GM21825 (cell line): ENCODE data around the gene SKP1.
A peak's percentile ranks its signal among the peaks of the same experiment; 100 is the strongest.

ENCODE experiments used
- ATAC-seq: cut with Tn5 transposase; IDR thresholded peaks from one replicate; pipeline ENCODE4 v1.9.1; 2021; ENCODE audit warnings: mild to moderate bottlenecking, moderate library complexity; ENCODE audit not compliant: unreplicated experiment

SKP1 gene

DNA sequence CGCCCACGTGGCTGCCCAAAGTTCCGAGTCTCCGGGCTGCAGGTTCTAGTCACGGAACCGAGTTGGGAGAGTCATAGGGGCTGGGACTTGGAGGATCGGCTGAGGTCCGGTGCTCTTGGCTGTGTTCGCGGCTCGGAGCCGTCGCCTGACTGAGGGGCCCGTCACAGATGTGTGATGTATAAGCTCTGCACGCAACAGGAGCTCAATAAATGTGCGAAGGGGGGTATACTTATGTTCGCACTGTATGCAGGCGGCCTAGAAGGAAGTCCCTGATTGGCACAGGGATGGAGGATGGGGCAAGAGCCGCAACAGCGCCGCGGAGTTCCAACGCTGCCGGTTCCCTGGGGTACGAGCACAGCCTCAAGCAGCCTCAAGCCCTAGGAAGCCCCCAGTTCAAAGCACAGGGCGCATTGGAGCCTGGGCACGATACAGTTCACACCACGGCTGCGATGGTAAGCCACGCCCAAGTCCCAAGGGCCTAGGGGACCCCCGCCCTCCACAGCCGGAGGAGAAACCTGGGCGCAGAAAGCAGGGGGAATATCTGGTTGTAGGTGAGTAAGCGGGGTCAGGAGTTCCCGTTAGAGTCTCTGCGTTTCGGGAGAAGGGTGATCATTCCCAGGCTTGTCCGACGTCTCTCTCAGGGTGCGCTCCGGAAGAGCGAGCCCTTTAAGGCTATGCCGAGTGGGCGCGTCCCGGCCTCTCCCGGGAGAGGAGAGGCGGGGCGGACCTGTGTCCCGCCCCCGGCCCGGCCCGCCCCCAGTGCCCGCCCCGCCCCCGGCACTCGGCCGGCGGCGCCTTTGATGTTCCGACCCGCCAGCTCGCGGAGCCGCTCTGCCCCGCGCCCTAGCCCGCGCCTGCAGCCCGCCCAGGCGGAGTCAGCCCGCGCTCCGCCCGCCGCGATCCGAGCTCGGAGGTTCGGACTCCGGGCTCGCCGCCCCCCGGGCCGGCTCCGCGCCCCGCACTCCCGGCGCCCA lies 62.6 kb downstream of the SKP1 start, which contains the start of gene TCF7:
Gene TCF7 (plus strand): TSS at position 780 of the 974 bp plus-strand sequence. CDS start 226 bp downstream, outside the sequence.
- peak; percentile 78 for ATAC-seq

DNA sequence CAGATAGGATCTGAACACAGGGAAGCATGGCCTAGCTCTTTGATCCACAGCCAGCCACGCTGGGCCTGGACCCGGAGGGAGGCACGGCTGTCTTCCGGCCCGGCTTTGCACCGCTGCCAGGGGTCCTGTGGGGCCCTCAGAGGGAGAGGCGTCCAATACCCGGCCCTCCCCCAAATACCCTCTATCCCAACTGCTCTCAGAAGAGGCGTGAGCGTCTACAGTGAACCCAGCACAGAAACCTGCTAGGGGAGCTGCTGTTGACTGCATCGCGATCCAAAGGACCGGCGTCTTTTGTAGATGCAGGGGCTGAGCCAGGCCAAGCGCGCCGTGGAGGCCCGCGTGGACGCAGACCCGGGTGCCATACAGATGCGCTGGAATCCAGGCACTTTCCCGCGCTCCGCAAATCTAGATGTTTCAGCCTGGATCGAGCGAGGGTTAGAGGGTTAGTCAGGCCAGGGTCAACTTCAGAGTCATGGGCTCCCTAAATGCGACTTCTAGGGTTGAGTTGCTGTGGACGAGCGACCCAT lies 63.3 kb downstream of the SKP1 start:
- ATAC-seq, result no peak

DNA sequence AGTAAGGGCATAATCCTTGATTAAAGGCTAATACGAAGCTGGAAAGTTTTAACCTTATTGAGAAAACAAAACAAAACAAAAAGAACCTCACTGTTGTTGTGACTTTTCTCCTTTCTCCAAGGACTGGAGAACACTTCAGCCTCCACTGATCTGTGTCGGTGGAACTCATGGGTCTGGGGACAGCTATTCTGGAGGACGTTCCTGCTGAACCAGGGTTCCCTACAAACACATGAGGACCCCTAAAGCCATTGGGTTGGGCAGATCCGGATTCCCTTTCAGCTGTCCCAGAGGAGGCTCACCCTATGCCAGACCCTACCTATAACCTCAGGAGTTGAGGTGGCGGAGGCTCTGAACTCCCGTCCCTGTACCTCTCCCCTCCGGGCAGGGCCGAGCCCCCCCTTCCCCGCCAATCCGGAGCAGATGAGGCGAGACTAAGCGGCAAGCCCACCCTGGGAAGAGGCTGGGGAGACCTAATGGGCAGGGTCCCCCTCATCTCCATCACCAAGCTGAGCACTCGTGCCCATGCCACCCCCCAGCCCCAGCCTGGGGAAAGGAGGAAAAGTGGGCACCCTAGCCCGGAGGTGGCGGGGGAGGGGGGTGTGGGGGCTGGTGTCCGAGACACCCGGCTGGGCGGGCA lies 63.9 kb downstream of the SKP1 start:
- ATAC-seq, result no peak

DNA sequence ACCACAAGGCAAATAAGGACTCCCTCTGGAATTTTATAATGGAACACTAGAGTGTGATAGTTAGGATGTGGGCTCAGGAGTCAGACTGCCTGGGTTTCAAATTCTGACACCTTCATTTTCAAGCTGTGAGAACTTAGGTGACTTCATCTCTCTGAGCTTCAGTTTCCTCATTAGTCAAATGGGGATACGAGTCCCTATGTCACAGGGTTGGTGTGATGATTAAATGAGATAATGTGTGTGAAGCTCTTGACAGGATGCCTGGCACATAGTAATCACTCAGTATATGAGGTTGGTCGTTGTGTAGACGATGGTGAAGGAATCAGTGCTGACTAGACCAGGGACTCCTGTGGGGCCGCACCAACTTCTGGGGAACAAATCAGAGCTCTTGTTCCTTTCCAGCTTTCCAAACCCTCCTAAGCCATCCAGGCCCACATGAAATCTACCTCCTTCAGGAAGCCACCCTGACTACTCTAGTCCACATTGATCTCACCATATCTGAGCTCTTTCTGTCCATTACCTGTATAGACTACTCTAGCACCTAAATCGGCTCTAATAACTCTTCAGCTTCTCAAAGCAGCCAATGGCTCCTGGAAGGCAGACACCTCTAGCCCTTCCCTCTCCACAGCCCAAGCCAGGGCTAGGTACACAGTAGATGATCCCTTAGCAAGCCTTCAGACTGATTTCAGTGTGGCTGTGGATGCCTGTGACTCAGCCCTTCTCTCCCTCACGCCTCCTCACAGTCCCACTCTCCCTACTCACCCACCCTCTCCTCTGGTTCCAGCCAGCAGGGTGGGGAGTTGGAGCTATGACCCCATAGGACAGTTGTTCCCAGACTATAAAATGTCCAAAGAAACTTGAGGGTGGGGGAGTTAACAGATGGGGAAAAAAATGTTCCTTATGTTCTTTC lies 64.8 kb downstream of the SKP1 start:
- ATAC-seq, result no peak

DNA sequence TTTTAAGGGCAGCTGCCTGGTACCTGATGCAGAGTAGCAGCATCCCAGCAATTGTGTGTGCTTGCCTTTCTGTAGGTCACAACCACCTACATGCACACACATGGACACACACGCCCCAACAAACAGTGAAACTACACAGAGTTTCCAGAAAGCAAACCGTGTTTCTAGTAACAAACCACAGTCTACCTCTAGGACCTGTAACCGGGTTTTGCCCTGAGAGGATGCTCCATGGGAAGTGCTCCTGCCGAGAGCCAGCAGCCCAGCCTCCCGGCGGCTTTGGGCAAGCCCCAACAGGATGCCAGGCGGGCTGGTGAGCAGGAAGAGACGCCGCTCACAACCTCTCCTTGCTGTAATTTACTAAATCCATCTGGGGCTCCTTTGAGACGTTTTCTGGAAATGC lies 66.4 kb downstream of the SKP1 start:
- no peak for ATAC-seq

DNA sequence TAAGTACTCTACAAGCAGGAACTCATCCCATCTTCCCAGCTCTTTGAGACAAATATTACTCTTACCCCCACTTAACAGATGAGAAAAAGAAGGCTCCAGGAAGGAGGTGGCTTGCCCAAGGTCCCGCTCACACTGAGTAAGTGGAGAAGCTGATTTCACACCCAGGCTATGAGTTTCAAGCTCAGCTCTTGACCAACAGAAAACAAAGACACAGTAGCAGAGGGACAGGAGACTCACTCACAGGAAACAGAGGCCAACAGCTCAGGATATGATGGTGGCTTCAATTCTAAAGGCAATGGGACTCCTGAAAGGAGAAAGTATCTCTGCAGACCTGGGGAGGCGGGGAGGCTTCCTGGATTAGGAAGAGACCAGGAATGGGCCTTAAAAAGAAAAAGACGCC lies 69.0 kb downstream of the SKP1 start:
- ATAC-seq, result no peak

DNA sequence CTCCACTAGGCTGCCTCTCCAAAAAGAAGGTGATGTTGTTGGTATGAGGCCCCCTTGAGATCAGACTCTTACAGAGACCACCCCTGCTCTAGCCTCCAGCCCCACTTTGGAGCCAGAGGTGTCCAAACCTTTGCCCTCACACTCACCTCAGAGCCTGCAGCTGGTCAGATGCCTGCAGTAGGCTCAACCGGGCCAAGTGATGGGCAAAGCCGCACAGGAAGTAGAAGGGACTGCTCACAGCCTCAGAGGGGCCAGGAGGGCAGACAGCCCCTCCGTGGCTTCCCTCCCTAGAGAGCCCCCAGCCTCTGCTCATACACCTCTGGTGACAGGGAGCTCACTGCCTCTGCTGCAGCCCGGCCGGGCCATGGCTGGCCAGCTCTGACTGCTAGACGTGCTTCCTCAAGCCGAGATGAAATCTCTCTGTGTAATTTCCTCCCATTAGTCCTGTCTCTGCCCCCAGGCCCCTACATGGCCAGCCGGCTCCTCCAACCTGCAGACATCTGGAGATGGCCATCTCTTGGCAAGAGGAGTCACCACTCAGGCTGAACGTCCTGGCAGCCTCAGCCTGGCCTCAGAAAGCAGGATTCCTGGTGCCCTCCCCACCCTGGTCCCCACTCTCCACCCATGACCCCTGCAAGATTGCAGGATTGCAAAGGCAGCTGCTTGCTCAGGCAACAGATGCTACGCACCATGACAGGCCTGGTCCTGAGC lies 69.6 kb downstream of the SKP1 start:
- ATAC-seq, result no peak

DNA sequence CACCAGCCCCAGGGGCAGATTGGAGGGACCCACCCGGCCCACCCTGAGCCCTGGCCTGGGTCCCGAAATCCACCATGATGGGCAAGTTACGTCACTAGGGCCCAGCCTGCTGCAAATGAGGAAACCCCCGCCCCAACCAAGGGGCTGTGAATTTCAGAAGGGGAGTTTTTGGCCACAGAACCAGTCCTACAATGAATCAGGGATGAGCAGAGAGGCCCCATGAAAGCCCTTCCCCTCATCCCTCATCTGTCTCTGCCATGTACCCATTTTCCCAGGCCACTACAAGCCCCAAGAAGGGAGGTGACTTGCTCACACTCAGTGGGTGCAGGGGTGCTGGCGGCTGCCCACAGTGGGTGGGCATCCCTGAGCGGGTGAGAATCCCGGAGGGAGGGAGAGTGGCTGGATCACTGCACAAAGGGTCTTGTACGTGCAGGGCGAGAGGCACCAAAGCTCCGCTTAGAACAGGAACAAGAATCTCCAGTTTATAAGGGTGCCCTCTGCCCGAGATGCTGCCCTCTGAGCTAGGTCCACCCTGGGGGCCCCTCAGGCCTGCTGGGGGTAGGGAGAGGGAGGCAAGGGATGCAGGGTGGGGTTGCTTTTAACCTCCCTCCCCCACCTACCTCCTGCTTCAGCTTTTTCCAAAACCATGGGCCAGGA lies 72.6 kb downstream of the SKP1 start:
- no peak for ATAC-seq

DNA sequence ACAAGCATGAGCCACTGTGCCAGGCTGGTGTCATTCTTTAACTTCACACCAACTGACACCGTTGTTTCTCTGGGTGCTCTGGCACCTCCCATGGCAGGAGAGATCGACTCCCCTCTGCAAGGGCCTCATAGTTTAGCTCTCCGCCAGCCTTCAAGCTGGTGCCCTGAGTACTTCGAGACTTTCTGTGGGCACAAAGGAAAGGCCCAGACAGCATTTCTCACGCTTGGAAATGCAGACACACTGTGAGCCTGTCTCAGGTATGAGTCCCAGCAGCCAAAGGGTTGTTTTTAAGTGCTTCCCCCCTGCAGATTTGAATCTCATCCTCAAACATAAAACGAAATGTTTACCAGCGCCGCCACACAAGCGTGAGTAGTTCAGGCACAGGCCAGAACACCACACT lies 73.4 kb downstream of the SKP1 start:
- no peak for ATAC-seq

DNA sequence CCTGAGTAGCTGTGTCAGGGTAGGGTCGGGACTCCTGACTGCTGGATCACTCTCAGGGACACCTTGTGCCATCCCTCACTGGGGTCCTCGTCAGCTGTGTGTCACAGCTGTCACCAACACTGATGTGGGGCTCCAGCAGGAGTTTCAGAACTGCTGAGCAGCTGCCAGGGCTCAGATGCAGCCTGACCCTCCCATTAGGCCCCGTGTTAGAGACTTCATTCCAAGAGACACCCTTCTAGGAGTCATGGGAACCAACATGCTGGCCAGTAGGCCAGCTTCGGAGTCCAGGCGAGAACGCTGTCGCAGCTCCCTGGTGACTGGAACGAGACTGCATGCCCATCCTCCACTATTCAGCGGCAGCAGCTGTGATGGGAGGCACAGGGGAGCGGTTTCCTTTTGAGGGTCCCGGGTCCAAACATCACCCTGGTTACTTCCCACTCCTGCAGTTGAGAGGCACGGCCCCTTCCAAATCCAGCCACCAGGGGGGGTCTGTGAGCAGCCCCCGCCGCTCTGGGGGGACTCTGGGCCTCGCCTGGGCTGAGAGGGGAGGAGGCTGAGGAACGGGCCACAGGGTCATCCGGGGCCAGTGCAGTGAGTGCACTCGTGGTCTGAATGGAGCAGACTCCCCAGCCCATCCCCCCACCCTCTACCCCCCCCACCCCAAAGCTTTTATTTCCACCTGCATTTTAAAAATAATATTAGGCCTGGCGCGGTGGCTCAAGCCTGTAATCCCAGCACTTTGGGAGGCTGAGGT lies 74.9 kb downstream of the SKP1 start:
- ATAC-seq, result no peak

DNA sequence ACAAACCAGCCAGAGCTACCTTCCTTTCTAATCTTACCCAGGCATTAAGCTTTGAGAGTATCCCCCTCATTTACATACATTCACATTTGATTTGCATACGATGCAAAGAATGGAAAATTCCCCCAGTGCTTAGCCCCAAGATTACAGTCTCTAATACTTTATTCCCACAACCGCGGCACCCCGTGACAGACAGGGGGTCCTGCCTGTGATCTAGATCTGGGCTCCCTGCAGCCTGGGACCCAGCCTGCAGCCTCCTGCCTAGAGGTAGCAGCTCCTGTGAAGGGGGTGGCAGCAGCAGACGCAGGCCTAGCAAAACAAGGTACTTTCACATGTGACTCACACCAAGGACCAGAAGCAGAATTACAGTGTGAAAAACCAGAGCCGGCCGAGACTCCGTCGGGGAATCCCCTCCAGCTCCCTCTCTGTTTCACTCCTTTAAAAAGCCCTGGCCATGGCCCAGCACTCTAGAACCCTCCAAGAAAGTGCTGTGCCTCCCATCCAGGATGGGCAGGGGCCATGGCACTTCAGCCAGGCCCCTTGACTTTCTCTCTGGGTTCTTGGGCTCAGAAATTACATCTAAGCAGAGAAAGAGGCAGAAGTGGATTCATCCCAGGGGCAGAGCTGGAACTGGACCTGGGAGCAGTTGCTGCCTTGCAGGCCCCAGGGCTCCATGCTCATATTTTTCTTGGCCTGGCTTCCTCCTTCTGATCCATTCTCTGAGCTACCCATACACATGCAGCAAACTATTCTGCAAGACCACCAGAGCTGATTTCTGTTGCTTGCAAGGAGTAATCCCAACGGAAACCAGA lies 76.3 kb downstream of the SKP1 start:
- peak; percentile 78 for ATAC-seq

DNA sequence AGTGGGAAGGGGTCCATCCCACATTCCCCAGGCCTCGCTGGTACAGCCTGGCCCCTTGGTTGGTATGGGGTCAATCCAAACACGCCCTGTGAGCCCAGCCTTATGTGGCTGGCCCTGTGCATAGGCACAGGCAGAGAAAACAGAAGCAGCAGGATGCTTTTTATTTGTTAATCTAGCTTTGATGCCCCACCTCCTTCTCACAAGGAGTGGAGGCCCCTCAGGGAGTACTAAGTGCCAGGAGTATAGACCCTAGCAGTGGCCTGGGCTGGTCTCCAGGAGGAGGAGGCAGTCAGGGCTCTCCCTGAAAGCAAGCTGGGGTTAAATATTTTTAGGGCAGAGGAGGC lies 76.8 kb downstream of the SKP1 start:
- no peak for ATAC-seq

DNA sequence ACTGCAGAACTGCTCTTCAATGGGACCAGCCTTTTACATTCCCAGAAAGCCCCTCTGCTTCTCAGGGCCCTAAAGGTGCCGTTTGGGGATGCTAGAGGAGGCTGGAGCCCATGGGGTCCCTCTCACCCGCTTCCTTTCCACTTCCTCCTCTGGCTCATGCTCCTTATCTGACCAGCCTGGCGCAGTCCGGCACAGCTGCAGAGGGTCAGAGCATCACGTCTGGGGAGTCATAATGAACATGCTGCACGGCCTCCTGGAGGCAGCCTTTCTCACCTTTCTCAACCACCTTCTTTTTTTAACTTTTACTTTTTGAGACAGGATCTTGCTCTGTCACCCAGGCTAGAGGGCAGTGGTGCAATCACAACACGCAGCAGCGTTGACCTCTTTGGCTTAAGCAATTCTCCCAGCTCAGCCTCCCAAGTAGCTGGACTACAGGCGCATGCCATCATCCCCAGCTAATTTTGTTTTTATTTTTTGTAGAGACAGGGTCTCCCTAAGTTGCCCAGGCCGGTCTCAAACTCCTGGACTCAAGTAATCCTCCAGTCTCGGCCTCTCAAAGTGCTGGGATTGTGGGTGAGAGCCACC lies 77.4 kb downstream of the SKP1 start:
- ATAC-seq, result no peak
